Cardiac fibroblast (primary cell): ENCODE data around the gene PANK4.
"Not testable (repeated sequence)": the region's sequence is repeated elsewhere in the genome, so short reads cannot be mapped to it uniquely, and the experiment has no call there.

Experiments used
- DNase-seq, 2 donors: peaks; one replicate each; pipeline versions ENCODE4 v3.0.0 to v3.0.0-alpha.2; 2010; ENCODE audit warnings: low read depth in 2 of 2
- H3K4me3 ChIP-seq, 2 donors: replicated peaks in 1 of 2; 1 replicate in 1 of 2; 2 replicates in 1 of 2; pipeline ENCODE4 v1.5.1; 2011; ENCODE audit warnings: low read depth in 2 of 2, low read length in 2 of 2, mild to moderate bottlenecking in 2 of 2, moderate library complexity in 1 of 2
- TF ChIP-seq, protein P1 (sequence below): IDR thresholded peaks from one replicate; pipeline ENCODE4 v1.5.1; 2011; ENCODE audit warnings: low read depth, mild to moderate bottlenecking, low read length, inconsistent platforms

PANK4 gene

DNA sequence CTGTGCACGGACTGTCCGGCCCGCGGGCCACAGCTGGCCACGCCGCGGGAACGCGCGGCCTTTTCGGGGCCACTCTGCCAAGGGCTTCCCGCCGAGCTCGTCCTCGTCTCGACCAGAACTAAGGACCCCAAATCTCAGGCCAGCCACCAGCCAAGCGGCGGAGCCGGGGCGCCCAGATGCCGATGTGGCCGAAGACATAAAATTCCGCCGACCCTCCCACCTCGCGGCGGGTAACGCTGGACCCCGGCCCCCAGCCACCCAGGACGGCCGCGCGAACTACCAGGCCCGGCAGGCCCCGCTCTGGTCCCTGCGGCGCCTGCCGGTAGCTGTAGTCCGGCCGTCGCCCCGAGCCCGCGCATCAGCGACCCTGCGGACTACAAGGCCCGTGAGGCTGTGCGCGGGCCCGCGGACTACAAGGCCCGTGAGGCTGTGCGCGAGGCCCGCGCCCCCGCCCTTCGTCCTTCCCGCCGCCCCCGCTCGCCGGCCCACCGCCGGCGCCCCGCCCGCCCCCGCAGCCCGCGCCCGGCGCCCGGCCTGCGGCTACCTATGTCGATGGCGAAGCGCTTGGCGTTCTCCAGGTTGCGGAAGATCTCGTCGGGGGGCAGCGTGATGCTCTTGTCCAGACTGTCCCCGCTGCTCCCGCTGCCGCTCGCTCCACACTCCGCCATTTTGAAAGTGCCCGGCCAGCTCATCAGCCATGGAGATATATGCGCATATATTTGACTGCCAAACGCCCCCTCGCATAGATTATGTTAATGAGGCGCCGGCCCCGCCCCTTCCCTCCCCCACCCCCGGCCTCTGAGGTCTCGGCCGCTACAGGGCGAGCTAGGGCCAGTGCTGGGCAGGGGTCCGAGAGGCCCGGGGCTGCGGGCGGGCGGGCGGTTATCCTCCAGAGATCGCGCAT lies at the start of gene PANK4:
Gene PANK4 (minus strand): TSS at position 677 of the 904 bp plus-strand sequence. CDS start 9 bp downstream, at position 668.
- H3K4me3 ChIP-seq, result peak within 1 kb of the TSS; percentile 83 to 87
- peak; percentile 93 to 95 for DNase-seq
- TF ChIP-seq, protein P1, sequence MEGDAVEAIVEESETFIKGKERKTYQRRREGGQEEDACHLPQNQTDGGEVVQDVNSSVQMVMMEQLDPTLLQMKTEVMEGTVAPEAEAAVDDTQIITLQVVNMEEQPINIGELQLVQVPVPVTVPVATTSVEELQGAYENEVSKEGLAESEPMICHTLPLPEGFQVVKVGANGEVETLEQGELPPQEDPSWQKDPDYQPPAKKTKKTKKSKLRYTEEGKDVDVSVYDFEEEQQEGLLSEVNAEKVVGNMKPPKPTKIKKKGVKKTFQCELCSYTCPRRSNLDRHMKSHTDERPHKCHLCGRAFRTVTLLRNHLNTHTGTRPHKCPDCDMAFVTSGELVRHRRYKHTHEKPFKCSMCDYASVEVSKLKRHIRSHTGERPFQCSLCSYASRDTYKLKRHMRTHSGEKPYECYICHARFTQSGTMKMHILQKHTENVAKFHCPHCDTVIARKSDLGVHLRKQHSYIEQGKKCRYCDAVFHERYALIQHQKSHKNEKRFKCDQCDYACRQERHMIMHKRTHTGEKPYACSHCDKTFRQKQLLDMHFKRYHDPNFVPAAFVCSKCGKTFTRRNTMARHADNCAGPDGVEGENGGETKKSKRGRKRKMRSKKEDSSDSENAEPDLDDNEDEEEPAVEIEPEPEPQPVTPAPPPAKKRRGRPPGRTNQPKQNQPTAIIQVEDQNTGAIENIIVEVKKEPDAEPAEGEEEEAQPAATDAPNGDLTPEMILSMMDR, result no peak

DNA sequence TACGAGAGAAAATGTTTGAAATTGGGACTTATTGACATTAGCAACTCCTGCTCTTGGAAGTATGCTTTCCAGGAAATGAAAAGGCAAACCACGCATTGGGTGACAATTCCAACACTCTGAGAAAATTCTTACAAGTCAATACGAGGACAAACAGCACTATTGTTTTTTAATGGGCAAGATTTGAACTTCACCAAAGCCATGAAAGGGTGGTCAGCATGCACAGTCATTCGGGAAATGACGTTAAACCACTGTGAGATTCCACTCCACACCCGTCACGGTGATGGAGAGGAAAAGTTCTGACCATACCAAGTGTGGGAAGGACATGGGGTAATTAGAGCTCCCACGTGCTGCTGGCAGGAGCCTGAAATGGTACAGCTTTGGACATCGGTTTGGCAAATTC lies 48.0 kb upstream of the PANK4 start:
- no peak overlapping the region for H3K4me3 ChIP-seq
- DNase-seq, result peak in 1 of 2 donors; percentile 40
- TF ChIP-seq, protein P1, result no peak

DNA sequence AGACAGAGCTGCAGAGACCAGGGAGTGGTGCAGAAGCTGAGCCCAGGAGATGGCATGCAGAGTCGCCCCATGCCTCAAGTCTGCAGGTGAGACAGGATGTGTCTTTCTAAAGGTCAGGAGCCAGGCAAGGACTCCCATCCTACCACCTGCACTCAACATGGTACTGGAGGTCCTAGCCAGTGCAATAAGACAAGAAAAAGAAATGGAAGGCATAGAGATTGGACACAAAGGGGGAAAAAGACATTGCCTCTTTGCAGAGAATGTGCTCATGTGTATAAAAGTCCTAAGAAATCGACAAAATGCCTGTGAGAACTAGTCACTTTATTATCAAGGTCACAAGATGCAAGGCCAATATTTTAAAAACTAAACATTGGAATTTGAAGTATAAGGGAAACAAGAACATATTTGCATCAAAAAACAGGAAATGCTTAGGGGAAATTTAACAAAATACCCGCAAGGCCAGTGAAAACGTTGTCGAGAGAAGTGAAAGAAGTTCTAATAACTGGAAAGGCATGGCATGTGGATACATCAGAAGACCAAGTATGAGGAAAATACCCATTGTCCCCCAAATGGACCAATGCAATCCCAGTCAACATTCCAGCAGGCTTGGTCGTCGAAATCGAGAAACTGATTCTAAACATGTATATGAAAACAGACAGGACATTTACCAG lies 47.0 kb upstream of the PANK4 start:
- DNase-seq, result no peak
- TF ChIP-seq, protein P1, result no peak
- no peak overlapping the region for H3K4me3 ChIP-seq

DNA sequence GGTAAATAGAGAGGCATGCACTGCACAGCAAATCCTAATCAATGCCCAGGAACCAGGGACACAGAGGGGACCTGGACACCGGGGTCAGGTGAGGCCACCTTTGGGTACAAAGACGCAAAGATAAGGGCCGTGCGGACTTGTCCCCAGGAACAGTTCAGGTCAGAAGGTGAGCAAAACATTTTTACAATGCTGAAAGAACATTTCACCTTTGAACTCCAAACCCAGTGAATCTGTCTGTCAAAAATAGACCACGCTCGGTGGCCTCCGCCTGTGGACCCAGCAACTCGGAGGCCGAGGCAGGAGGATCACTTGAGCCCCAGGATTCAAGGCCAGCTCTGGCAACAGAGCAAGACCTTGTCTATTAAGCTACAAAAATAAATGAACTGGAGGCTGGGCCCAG lies 45.0 kb upstream of the PANK4 start:
- no peak for DNase-seq
- TF ChIP-seq, protein P1, result no peak
- no peak overlapping the region for H3K4me3 ChIP-seq

DNA sequence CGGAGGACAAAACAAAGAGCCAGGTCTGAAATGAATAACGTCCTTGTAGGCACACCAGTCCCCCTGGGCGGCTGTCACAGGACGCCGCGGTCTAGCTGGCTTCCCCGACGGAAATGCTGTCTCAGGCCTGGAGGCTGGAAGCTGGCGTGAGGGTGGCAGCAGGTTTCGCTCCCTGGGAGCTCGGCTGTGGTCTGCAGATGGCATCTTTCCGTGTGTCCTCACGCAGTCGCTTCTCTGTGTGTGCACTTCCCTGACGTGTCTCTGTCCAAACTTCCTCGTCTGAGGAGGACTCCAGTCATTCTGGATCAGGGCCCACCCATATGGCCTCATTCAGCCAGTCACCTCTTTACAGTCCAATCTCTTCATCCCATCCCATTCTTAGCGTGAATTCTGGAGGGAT lies 43.9 kb upstream of the PANK4 start:
- no peak overlapping the region for H3K4me3 ChIP-seq
- DNase-seq, result no peak
- TF ChIP-seq, protein P1, result no peak

DNA sequence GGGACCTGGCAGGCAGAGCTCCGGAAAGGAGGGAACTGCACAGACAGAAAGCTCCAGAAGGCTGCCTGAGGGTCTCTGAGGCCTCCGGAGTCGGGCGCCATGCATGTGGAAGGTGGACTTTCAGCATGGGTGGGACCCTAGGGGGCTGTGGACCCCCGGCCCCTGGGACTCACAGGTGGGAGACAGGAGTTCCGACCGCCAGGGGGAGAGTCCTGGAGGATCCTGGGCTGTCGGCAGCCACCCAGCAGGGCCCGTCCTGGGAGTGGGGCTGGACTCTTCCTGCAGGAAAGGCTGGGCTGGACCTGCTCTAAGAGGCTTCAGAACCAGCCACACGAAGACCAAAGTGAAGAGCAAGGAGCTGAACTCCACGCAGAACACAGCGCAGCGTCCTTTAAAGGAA lies 43.3 kb upstream of the PANK4 start:
- not testable (repeated sequence) for H3K4me3 ChIP-seq, DNase-seq

DNA sequence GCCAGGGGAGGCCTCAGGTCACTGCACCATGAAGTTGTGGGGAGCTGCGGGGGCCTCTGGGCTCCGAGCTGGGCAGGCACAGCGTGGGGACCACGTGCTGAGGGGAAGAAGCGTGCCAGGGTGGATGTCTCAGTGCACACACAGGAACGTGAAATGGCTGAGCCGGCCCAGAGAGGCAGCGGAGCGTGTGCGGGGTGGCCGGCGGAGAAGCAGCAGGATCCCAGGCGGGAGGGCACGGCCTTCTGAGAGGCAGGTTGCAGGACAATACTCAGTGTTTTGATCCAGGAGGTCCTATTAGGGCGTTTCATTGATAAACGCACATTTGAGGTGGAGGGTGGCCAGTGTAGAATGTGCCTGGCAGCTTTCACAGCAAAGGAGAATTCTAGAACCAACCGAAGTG lies 42.7 kb upstream of the PANK4 start:
- no peak overlapping the region for H3K4me3 ChIP-seq
- DNase-seq, result no peak
- TF ChIP-seq, protein P1, result no peak

DNA sequence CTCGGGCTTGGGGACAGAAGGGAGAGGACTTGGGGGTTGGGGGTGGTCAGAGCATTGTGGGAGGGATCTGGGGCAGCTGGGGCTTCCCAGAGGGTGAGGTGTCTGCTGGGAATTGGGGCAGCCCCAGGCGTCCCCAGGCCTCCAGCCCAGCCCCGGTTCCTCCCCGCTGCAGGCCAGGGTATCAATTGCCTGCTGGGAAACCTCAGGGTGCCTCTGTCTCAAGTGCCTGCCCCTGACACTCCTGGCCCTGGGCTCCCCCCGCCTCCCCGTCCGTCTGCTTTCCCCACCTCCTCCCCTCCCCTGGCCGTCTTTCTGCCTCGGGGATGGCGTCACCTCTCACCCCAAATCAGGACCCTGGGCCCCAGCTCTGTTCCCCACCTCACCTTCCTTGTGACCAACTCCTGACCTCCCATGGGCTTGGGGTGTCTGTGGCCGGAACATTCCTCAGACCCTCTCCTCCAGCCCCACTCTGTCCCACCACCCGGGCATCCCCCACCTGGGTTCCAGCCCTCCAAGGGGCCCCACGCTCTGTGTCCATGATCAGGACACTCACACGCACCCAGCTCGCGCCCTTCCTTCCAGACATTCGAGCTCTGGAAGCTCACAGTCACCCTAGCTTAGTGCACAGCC lies 41.9 kb upstream of the PANK4 start:
- DNase-seq, H3K4me3 ChIP-seq: not testable (repeated sequence)
